GM21447 (cell line): Measurements from ENCODE around the gene SDR42E2.
"Not testable (repeated sequence)": the region's sequence is repeated elsewhere in the genome, so short reads cannot be mapped to it uniquely, and the experiment has no call there.

Experiments used
- ATAC-seq: cut with Tn5 transposase; IDR thresholded peaks from one replicate; pipeline ENCODE4 v1.9.1; 2021; ENCODE audit not compliant: unreplicated experiment

Gene SDR42E2

GRCh38 chr16:22161999-22162655, at the start of gene SDR42E2:
TSS of gene SDR42E2 (plus strand) at chr16:22162506. CDS start at chr16:22165583, 3,077 bp downstream.
- no peak for ATAC-seq

- no peak for ATAC-seq
Measured at GRCh38 chr16:22116095-22116700, 46.1 kb upstream of the SDR42E2 start.

- ATAC-seq = no peak
Measured at GRCh38 chr16:22117609-22118008, 44.7 kb upstream of the SDR42E2 start.

GRCh38 chr16:22120440-22120839, 41.9 kb upstream of the SDR42E2 start:
- no peak for ATAC-seq

GRCh38 chr16:22122239-22122638, 40.1 kb upstream of the SDR42E2 start:
- ATAC-seq = no peak

- no peak for ATAC-seq
Measured at GRCh38 chr16:22123146-22123545, 39.2 kb upstream of the SDR42E2 start.

GRCh38 chr16:22123759-22124490, 38.4 kb upstream of the SDR42E2 start:
- no peak for ATAC-seq

- ATAC-seq = no peak
Measured at GRCh38 chr16:22124583-22125284, 37.6 kb upstream of the SDR42E2 start.

GRCh38 chr16:22126037-22126558, 36.2 kb upstream of the SDR42E2 start:
- no peak for ATAC-seq

- ATAC-seq = not testable (repeated sequence)
Measured at GRCh38 chr16:22128537-22128936, 33.8 kb upstream of the SDR42E2 start.

- ATAC-seq = no peak
Measured at GRCh38 chr16:22130528-22130927, 31.8 kb upstream of the SDR42E2 start.

GRCh38 chr16:22132801-22133200, 29.5 kb upstream of the SDR42E2 start:
- no peak for ATAC-seq

GRCh38 chr16:22138482-22138881, 23.8 kb upstream of the SDR42E2 start:
- ATAC-seq = no peak

GRCh38 chr16:22139008-22139407, 23.3 kb upstream of the SDR42E2 start:
- no peak for ATAC-seq

- no peak for ATAC-seq
Measured at GRCh38 chr16:22139732-22140131, 22.6 kb upstream of the SDR42E2 start.

- no peak for ATAC-seq
Measured at GRCh38 chr16:22141767-22142166, 20.5 kb upstream of the SDR42E2 start.

GRCh38 chr16:22144520-22144919, 17.8 kb upstream of the SDR42E2 start:
- ATAC-seq = no peak

- no peak for ATAC-seq
Measured at GRCh38 chr16:22147853-22148252, 14.5 kb upstream of the SDR42E2 start.

- ATAC-seq = no peak
Measured at GRCh38 chr16:22151246-22151998, 10.9 kb upstream of the SDR42E2 start.

GRCh38 chr16:22152316-22152715, 10.0 kb upstream of the SDR42E2 start:
- ATAC-seq = no peak

- ATAC-seq = not testable (repeated sequence)
Measured at GRCh38 chr16:22153078-22153477, 9.2 kb upstream of the SDR42E2 start.
